H1 (cell line): ENCODE measurements around the gene PNMA8C. TPM values are rescaled to one million over a fixed set of nuclear protein-coding genes. Genes with fewer than 3 reads are reported as not detected.

Source experiments
- CTCF ChIA-PET: fragments of 300-600 bp; sonication (Branson Sonifier 250); formaldehyde crosslinking; loops from one replicate; lab custom pipeline; 2021; ENCODE audit not compliant: partially characterized antibody; lab: Charles Lee
- POLR2A ChIA-PET: fragments of 300-600 bp; sonication (Branson Sonifier 250); formaldehyde crosslinking; loops from one replicate; lab custom pipeline; 2021; ENCODE audit warnings: inconsistent platforms; ENCODE audit not compliant: partially characterized antibody; lab: Charles Lee
- DNase-seq, 2 experiments: peaks; one replicate each; pipeline versions ENCODE4 v3.0.0 to v3.0.0-alpha.2; 2010 to 2022; ENCODE audit warnings: low spot score in 2 of 2, low read depth in 1 of 2, mixed read lengths in 1 of 2
- FAIRE-seq: peaks from 2 replicates; lab custom pipeline; 2011; peaks lifted over from hg19 to GRCh38; lab: Jason Lieb, UNC
- H2AFZ ChIP-seq: 2 replicates; pipeline ENCODE4 v1.8.1; 2012; ENCODE audit warnings: low read length, inconsistent platforms
- H2AK5ac ChIP-seq: 2 replicates; pipeline ENCODE4 v1.6.1; 2013; ENCODE audit warnings: low read depth, low read length
- H2BK120ac ChIP-seq: replicated peaks from 2 replicates; pipeline ENCODE3; 2013; ENCODE audit warnings: low read depth, low read length, inconsistent platforms
- H2BK12ac ChIP-seq: 2 replicates; pipeline ENCODE4 v1.6.1; 2013; ENCODE audit warnings: low read depth, low read length
- H2BK15ac ChIP-seq: 2 replicates; pipeline ENCODE4 v1.6.1; 2013; ENCODE audit warnings: low read length
- H2BK20ac ChIP-seq: 2 replicates; pipeline ENCODE4 v1.6.1; 2013; ENCODE audit warnings: low read length
- H2BK5ac ChIP-seq: 2 replicates; pipeline ENCODE4 v1.6.1; 2013; ENCODE audit warnings: low read depth, low read length
- H3K14ac ChIP-seq: 2 replicates; pipeline ENCODE4 v1.6.1; 2013; ENCODE audit warnings: inconsistent platforms; ENCODE audit not compliant: insufficient read length
- H3K18ac ChIP-seq: 2 replicates; pipeline ENCODE4 v1.6.1; 2013; ENCODE audit warnings: low read length; ENCODE audit errors: extremely low read depth
- H3K23ac ChIP-seq: 2 replicates; pipeline ENCODE4 v1.6.1; 2013; ENCODE audit warnings: inconsistent platforms; ENCODE audit not compliant: insufficient read length
- H3K23me2 ChIP-seq: 2 replicates; pipeline ENCODE4 v1.6.1; 2013; ENCODE audit warnings: low read depth, low read length
- H3K27ac ChIP-seq: 2 replicates; pipeline ENCODE4 v1.6.1; 2011; ENCODE audit warnings: low read depth, low read length, inconsistent platforms
- H3K27me3 ChIP-seq, 4 experiments: replicated peaks in 1 of 4; 1 replicate in 1 of 4; 2 replicates in 3 of 4; pipeline versions ENCODE4 v1.6.1 to v1.8.1; 2011 to 2013; ENCODE audit warnings: low read length in 3 of 4, mild to moderate bottlenecking in 3 of 4, inconsistent platforms in 2 of 4, mixed read lengths in 2 of 4, moderate library complexity in 1 of 4; ENCODE audit not compliant: control insufficient read depth in 3 of 4, insufficient read depth in 3 of 4; ENCODE audit errors: extremely low read depth in 1 of 4
- H3K36me3 ChIP-seq, 4 experiments: 2 replicates each; pipeline versions ENCODE4 v1.6.1 to v1.8.1; 2011 to 2013; ENCODE audit warnings: mild to moderate bottlenecking in 4 of 4, low read length in 3 of 4, moderate library complexity in 2 of 4, control low read depth in 1 of 4, inconsistent platforms in 1 of 4; ENCODE audit not compliant: insufficient read depth in 4 of 4, control insufficient read depth in 2 of 4
- H3K4ac ChIP-seq: replicated peaks from 2 replicates; pipeline ENCODE3; 2013; ENCODE audit warnings: low read length, low read depth, mixed read lengths, inconsistent platforms; ENCODE audit not compliant: insufficient read length
- H3K4me1 ChIP-seq, 4 experiments: replicated peaks in 1 of 4; 1 replicate in 1 of 4; 2 replicates in 3 of 4; pipeline versions ENCODE4 v1.6.1 to v1.8.1; 2011 to 2013; ENCODE audit warnings: low read length in 3 of 4, inconsistent platforms in 2 of 4, mixed read lengths in 1 of 4; ENCODE audit not compliant: insufficient read depth in 4 of 4, control insufficient read depth in 3 of 4
- H3K4me2 ChIP-seq, 2 experiments: 2 replicates each; pipeline versions ENCODE4 v1.6.1 to v1.8.1; 2011 to 2013; ENCODE audit warnings: low read depth in 2 of 2, low read length in 2 of 2, control low read depth in 1 of 2, inconsistent platforms in 1 of 2, mild to moderate bottlenecking in 1 of 2; ENCODE audit not compliant: insufficient read depth in 1 of 2
- H3K4me3 ChIP-seq, 4 experiments: fragments of 200-600, 300-600 bp in 1 of 4; sonication (generic), shearing (Covaris generic), sonication (Bioruptor Twin) in 1 of 4; 2 replicates each; pipeline versions ENCODE4 v1.5.1 to v1.8.1; 2011 to 2016; ENCODE audit warnings: low read length in 4 of 4, low read depth in 3 of 4, control low read depth in 2 of 4, inconsistent platforms in 2 of 4, mild to moderate bottlenecking in 2 of 4, mixed read lengths in 1 of 4, moderate library complexity in 1 of 4; ENCODE audit not compliant: insufficient read depth in 2 of 4; ENCODE audit errors: extremely low read depth in 1 of 4
- H3K56ac ChIP-seq: replicated peaks from 2 replicates; pipeline ENCODE3; 2013; ENCODE audit warnings: low read depth, mild to moderate bottlenecking, mixed read lengths, low read length, inconsistent platforms; ENCODE audit not compliant: insufficient read length
- H3K79me1 ChIP-seq: 2 replicates; pipeline ENCODE4 v1.6.1; 2013; ENCODE audit warnings: low read depth, low read length, control low read depth
- H3K79me2 ChIP-seq, 2 experiments: 2 replicates each; pipeline versions ENCODE4 v1.6.1 to v1.8.1; 2012 to 2013; ENCODE audit warnings: low read length in 2 of 2, mild to moderate bottlenecking in 2 of 2, inconsistent platforms in 1 of 2; ENCODE audit not compliant: insufficient read depth in 2 of 2, control insufficient read depth in 1 of 2
- H3K9ac ChIP-seq, 4 experiments: replicated peaks in 1 of 4; 1 replicate in 1 of 4; 2 replicates in 3 of 4; pipeline versions ENCODE4 v1.6.1 to v1.8.1; 2011 to 2013; ENCODE audit warnings: low read depth in 3 of 4, low read length in 3 of 4, control low read depth in 2 of 4, mild to moderate bottlenecking in 2 of 4, moderate library complexity in 2 of 4, inconsistent platforms in 1 of 4; ENCODE audit errors: extremely low read depth in 1 of 4
- H3K9me3 ChIP-seq, 2 experiments: 2 replicates each; pipeline versions ENCODE4 v1.6.1 to v1.8.1; 2012 to 2013; ENCODE audit warnings: mild to moderate bottlenecking in 2 of 2, moderate library complexity in 2 of 2, control low read depth in 1 of 2, inconsistent platforms in 1 of 2, low read depth in 1 of 2, low read length in 1 of 2, mixed read lengths in 1 of 2; ENCODE audit not compliant: insufficient read depth in 2 of 2
- H4K20me1 ChIP-seq, 2 experiments: replicated peaks in 1 of 2; 2 replicates each; pipeline versions ENCODE3 to v1.8.1; 2011 to 2013; ENCODE audit warnings: inconsistent platforms in 2 of 2, low read length in 2 of 2, mild to moderate bottlenecking in 1 of 2; ENCODE audit not compliant: insufficient read depth in 2 of 2, control insufficient read depth in 1 of 2
- H4K5ac ChIP-seq: 2 replicates; pipeline ENCODE4 v1.6.1; 2013; ENCODE audit warnings: low read length, low read depth, mixed read lengths, inconsistent platforms; ENCODE audit not compliant: insufficient read length
- H4K8ac ChIP-seq: 2 replicates; pipeline ENCODE4 v1.8.0; 2013; ENCODE audit warnings: mild to moderate bottlenecking, moderate library complexity, low read length, inconsistent platforms; ENCODE audit not compliant: insufficient read depth; ENCODE audit errors: extremely low read depth
- H4K91ac ChIP-seq: replicated peaks from 2 replicates; pipeline ENCODE3; 2013; ENCODE audit warnings: low read length, mixed read lengths, inconsistent platforms; ENCODE audit not compliant: insufficient read length
- ATF2 ChIP-seq: IDR thresholded peaks from 2 replicates; pipeline ENCODE4 v1.6.1; 2012; ENCODE audit warnings: low read length, inconsistent platforms
- E2F6 ChIP-seq: IDR thresholded peaks from 2 replicates; pipeline ENCODE4 v1.6.1; 2012; ENCODE audit warnings: inconsistent platforms
- GABPA ChIP-seq: IDR thresholded peaks from 2 replicates; pipeline ENCODE4 v1.6.1; 2011; ENCODE audit warnings: mild to moderate bottlenecking, low read length, moderate library complexity, borderline replicate concordance; ENCODE audit not compliant: insufficient read depth
- RAD21 ChIP-seq, 2 experiments: IDR thresholded peaks in 1 of 2; conservative IDR thresholded peaks in 1 of 2; 2 replicates each; pipeline ENCODE4 v1.6.1; 2011; ENCODE audit warnings: low read depth in 2 of 2, low read length in 2 of 2, improper control_type of control experiment in 1 of 2, inconsistent platforms in 1 of 2, mild to moderate bottlenecking in 1 of 2, moderate library complexity in 1 of 2
- RBBP5 ChIP-seq: IDR thresholded peaks from 2 replicates; pipeline ENCODE4 v1.7.1; 2012; ENCODE audit warnings: low read depth, mild to moderate bottlenecking, inconsistent platforms, low read length, moderate library complexity, borderline replicate concordance
- SP2 ChIP-seq: IDR thresholded peaks from 2 replicates; pipeline ENCODE4 v1.6.1; 2012; ENCODE audit warnings: mild to moderate bottlenecking, low read length, inconsistent platforms
- YY1 ChIP-seq: IDR thresholded peaks from 2 replicates; pipeline ENCODE4 v1.6.1; 2011; ENCODE audit warnings: low read depth, mild to moderate bottlenecking, low read length
- WGBS, 2 experiments: shearing (Covaris generic) in 1 of 2; methylation state at CpG; one replicate each; pipeline versions ENCODE4 v1.1.6 to v1.1.7; 2013 to 2015; ENCODE audit warnings: low lambda C conversion rate in 2 of 2, mixed read lengths in 2 of 2, inconsistent platforms in 1 of 2, low coverage in 1 of 2, missing lambda C conversion rate in 1 of 2; ENCODE audit not compliant: insufficient replicate concordance in 2 of 2, insufficient coverage in 1 of 2, insufficient read length in 1 of 2; ENCODE audit errors: extremely low coverage in 1 of 2, missing lambda C conversion rate in 1 of 2; 5-methylcytosine and 5-hydroxymethylcytosine counted together
- polyA plus RNA-seq, 7 experiments: library from polyadenylated mRNA; depleted of rRNA in 3 of 7; stranded (reverse) in 5 of 7; unstranded in 2 of 7; fragments of >200 nt in 5 of 7; fragments of 200-250 nt in 2 of 7; gene quantifications; 1 replicate in 5 of 7; 2 replicates in 1 of 7; 4 replicates in 1 of 7; pipeline versions ENCODE4 v1.2.1 to v1.2.3, GENCODE V29; 2011 to 2013; ENCODE audit warnings: missing spikeins in 2 of 7, mixed read lengths in 2 of 7
- total RNA-seq: library from RNA; stranded (reverse); fragmentation: NEBNext Ultra II Directional; extraction: Animal tissue kit (Norgen Biotek cat#: 25700); gene quantifications from 2 replicates; pipeline ENCODE4 v1.2.1, GENCODE V29; 2021

PNMA8C gene
- total and polyA plus RNA-seq, 2 of the 8 experiments (the other 6 are each of a cell fraction or from before 2014, with no cell fraction given) = 0.53 to 1.8 TPM

GRCh38 chr19:46466536-46467196, 37.9 kb upstream of the PNMA8C start:
- H3K4ac ChIP-seq = no peak overlapping the region
- H3K4me1 ChIP-seq = peaks cover 0 to 7% (median 2%) of the 10 kb centered on the region in 4 experiments; a peak in 4 of 7 replicates
- no peak overlapping the region for H2BK120ac ChIP-seq
- no peaks in the 10 kb centered on the region for H4K20me1 ChIP-seq
- no peak overlapping the region for H3K27ac ChIP-seq
- H3K36me3 ChIP-seq = peaks cover 0 to 19% (median 11%) of the 10 kb centered on the region in 4 experiments; a peak in 6 of 8 replicates
- no peaks in the 10 kb centered on the region; the same call in 1 of the 2 replicates for H3K79me1 ChIP-seq
- H2AK5ac ChIP-seq = no peak overlapping the region
- H3K18ac ChIP-seq = no peak overlapping the region
- no peak overlapping the region for H3K9ac ChIP-seq
- H2BK20ac ChIP-seq = no peak overlapping the region
- POLR2A ChIA-PET = interaction anchor here (1.1 kb wide), 1 partner anchor 74 kb away, joined by 4 read pairs; no protein-coding TSS in a partner anchor
- H3K4me2 ChIP-seq = no peak overlapping the region
- H3K9me3 ChIP-seq = no peaks in the 10 kb centered on the region
- H3K23me2 ChIP-seq = peaks cover 8% of the 10 kb centered on the region
- H2BK15ac ChIP-seq = no peak overlapping the region
- H3K23ac ChIP-seq = no peak overlapping the region
- FAIRE-seq = no peak
- H2AFZ ChIP-seq = no peak overlapping the region
- TF ChIP-seq GABPA (no peak), RAD21 (IDR thresholded peaks at IDR 0.05 in 1 of 2, conservative IDR thresholded peaks at IDR 0.05 in 1 of 2; ENCODE audit: low read depth in 2 of 2, low read length in 2 of 2) (no peak), SP2 (no peak), RBBP5 (no peak), E2F6 (no peak), YY1 (no peak), ATF2 (no peak)
- H3K79me2 ChIP-seq = peaks cover 0 to 9% of the 10 kb centered on the region in 2 experiments; a peak in 1 of 4 replicates
- no peak overlapping the region for H2BK12ac ChIP-seq
- CTCF ChIA-PET = interaction anchor here (0.6 to 1.9 kb wide), 2 partner anchors 20 to 35 kb away, joined by 4 to 5 read pairs; no protein-coding TSS in a partner anchor
- H4K5ac ChIP-seq = no peak overlapping the region
- no peak overlapping the region for H3K56ac ChIP-seq
- no peak overlapping the region for H2BK5ac ChIP-seq
- H3K4me3 ChIP-seq = no peak overlapping the region
- no peak overlapping the region for H4K91ac ChIP-seq
- H3K27me3 ChIP-seq = no peaks in the 10 kb centered on the region; a peak in 2 of 7 replicates
- no peak overlapping the region for H4K8ac ChIP-seq
- no peak for DNase-seq
- H3K14ac ChIP-seq = no peak overlapping the region
- WGBS, 2 experiments = 88% methylated on average over 15 of the region's 15 CpGs; no CpG with 5 or more reads in 1 of the 2 experiments
